ENCODE measurements around the gene PSMD5.

GRCh38 chr9:120778758-120779157 lies 64.0 kb downstream of the PSMD5 start:
- TF ChIP-seq CTCF (IDR thresholded peaks at IDR 0.05) (no peak), POLR2A (IDR thresholded peaks at IDR 0.05) (no peak)

Measured in Peyer's patch (tissue), 4 donors.